Measurements from ENCODE around the gene OR10AG1. TPM values are rescaled to one million over a fixed set of nuclear protein-coding genes. Genes with fewer than 3 reads are reported as not detected.

The OR10AG1 gene
- total RNA-seq, 1 experiment from 2014 or later, result not detected

Other genes starting within 250 kb of the OR10AG1 start
- not detected in 2 replicates for gene OR5D13, start 196.5 kb downstream of the OR10AG1 start, total RNA-seq (2014; rRNA removed; shearing (Covaris generic))
- not detected in 2 replicates for gene OR5D14, start 174.4 kb downstream of the OR10AG1 start, total RNA-seq (2014; rRNA removed; shearing (Covaris generic))
- not detected in 2 replicates for gene OR5L1, start 158.6 kb downstream of the OR10AG1 start, total RNA-seq (2014; rRNA removed; shearing (Covaris generic))
- not detected in 2 replicates for gene OR5D18, start 150.3 kb downstream of the OR10AG1 start, total RNA-seq (2014; rRNA removed; shearing (Covaris generic))
- not detected in 2 replicates for gene OR5L2, start 142.7 kb downstream of the OR10AG1 start, total RNA-seq (2014; rRNA removed; shearing (Covaris generic))
- gene OR5D16, start 131.2 kb downstream of the OR10AG1 start, total RNA-seq (2014; rRNA removed; shearing (Covaris generic)), result not detected in 2 replicates
- not detected in 2 replicates for gene TRIM51, start 86.6 kb downstream of the OR10AG1 start, total RNA-seq (2014; rRNA removed; shearing (Covaris generic))
- not detected in 2 replicates for gene OR5W2, start 55.4 kb downstream of the OR10AG1 start, total RNA-seq (2014; rRNA removed; shearing (Covaris generic))
- gene OR5I1, start 33.5 kb downstream of the OR10AG1 start, total RNA-seq (2014; rRNA removed; shearing (Covaris generic)), result not detected in 2 replicates
- gene OR5F1, start 24.7 kb upstream of the OR10AG1 start, total RNA-seq (2014; rRNA removed; shearing (Covaris generic)), result not detected in 2 replicates
- not detected in 2 replicates for gene OR5AS1, start 57.7 kb upstream of the OR10AG1 start, total RNA-seq (2014; rRNA removed; shearing (Covaris generic))
- gene OR8I2, start 123.4 kb upstream of the OR10AG1 start, total RNA-seq (2014; rRNA removed; shearing (Covaris generic)), result not detected in 2 replicates
- gene OR8H2, start 133.7 kb upstream of the OR10AG1 start, total RNA-seq (2014; rRNA removed; shearing (Covaris generic)), result not detected in 2 replicates
- gene OR8H3, start 152.4 kb upstream of the OR10AG1 start, total RNA-seq (2014; rRNA removed; shearing (Covaris generic)), result not detected in 2 replicates
- not detected in 2 replicates for gene OR8J3, start 170.3 kb upstream of the OR10AG1 start, total RNA-seq (2014; rRNA removed; shearing (Covaris generic))
- not detected in 2 replicates for gene OR8K5, start 190.4 kb upstream of the OR10AG1 start, total RNA-seq (2014; rRNA removed; shearing (Covaris generic))
- gene OR5J2, start 206.7 kb upstream of the OR10AG1 start, total RNA-seq (2014; rRNA removed; shearing (Covaris generic)), result not detected in 2 replicates

Data from H7 (cell line).